HepG2 (cell line): ENCODE data around the gene HPDL. TPM values are rescaled to one million over a fixed set of nuclear protein-coding genes. Genes with fewer than 3 reads are reported as not detected.

Source experiments
- AHR ChIP-seq: IDR thresholded peaks from 2 replicates; pipeline ENCODE4 v1.6.1; 2018; ENCODE audit warnings: missing genetic modification reagents, missing compliant biosample characterization
- ASH2L ChIP-seq: fragments of 300-600, 200-600 bp; sonication (generic); IDR thresholded peaks from 2 replicates; pipeline ENCODE4 v1.7.0; 2017; ENCODE audit warnings: low read depth, mild to moderate bottlenecking, moderate library complexity, mixed read lengths, low read length; ENCODE audit not compliant: insufficient read length
- CTCF ChIP-seq: sonication (generic); formaldehyde crosslinking; IDR thresholded peaks from 2 replicates; pipeline ENCODE4 v1.5.0; 2020; ENCODE audit warnings: mild to moderate bottlenecking, missing genetic modification reagents, moderate library complexity
- LBX2 ChIP-seq: sonication (generic); formaldehyde crosslinking; IDR thresholded peaks from 2 replicates; pipeline ENCODE4 v1.5.0; 2020; ENCODE audit warnings: missing genetic modification reagents, mild to moderate bottlenecking, borderline replicate concordance
- MTF2 ChIP-seq: sonication (generic); formaldehyde crosslinking; IDR thresholded peaks from 2 replicates; pipeline ENCODE4 v1.5.0; 2020; ENCODE audit warnings: missing genetic modification reagents, borderline replicate concordance
- NR1H2 ChIP-seq: sonication (generic); formaldehyde crosslinking; IDR thresholded peaks from 2 replicates; pipeline ENCODE4 v1.8.1; 2022; ENCODE audit warnings: low read depth, missing genetic modification reagents, borderline replicate concordance
- POLR2AphosphoS5 ChIP-seq: IDR thresholded peaks from 2 replicates; pipeline ENCODE4 v1.6.1; 2012; ENCODE audit warnings: low read depth, low read length
- SIX1 ChIP-seq: sonication (generic); formaldehyde crosslinking; IDR thresholded peaks from 2 replicates; pipeline ENCODE4 v1.4.0; 2020; ENCODE audit warnings: missing genetic modification reagents, borderline replicate concordance
- ZNF12 ChIP-seq: sonication (generic); formaldehyde crosslinking; IDR thresholded peaks from 2 replicates; pipeline ENCODE4 v1.5.0; 2020; ENCODE audit warnings: missing genetic modification reagents
- ZNF781 ChIP-seq: sonication (generic); formaldehyde crosslinking; IDR thresholded peaks from 2 replicates; pipeline ENCODE4 v1.5.1; 2020; ENCODE audit warnings: borderline replicate concordance, mild to moderate bottlenecking, missing genetic modification reagents; ENCODE audit errors: not compliant biosample characterization
- ZNF83 ChIP-seq: sonication (generic); formaldehyde crosslinking; IDR thresholded peaks from 2 replicates; pipeline ENCODE4 v1.4.0; 2020; ENCODE audit warnings: missing genetic modification reagents, mild to moderate bottlenecking, borderline replicate concordance
- polyA plus RNA-seq, 8 experiments: library from polyadenylated mRNA; depleted of rRNA in 3 of 8; stranded (reverse) in 7 of 8; unstranded in 1 of 8; fragments of >200 nt; fragmentation: Illumina TruSeq in 4 of 8; extraction: Trizol in 4 of 8; gene quantifications; 2 replicates each; pipeline versions ENCODE4 v1.2.1 to v1.2.3, GENCODE V29; 2011 to 2016; ENCODE audit warnings: low read depth in 4 of 8, missing spikeins in 1 of 8, mixed read lengths in 1 of 8; ENCODE audit not compliant: insufficient read depth in 1 of 8
- total RNA-seq, 5 experiments: library from RNA; depleted of rRNA; stranded (reverse); fragments of >200 nt; fragmentation: Illumina TruSeq; extraction: Trizol; gene quantifications; 2 replicates each; pipeline ENCODE4 v1.2.3, GENCODE V29; 2016; ENCODE audit warnings: low read depth in 1 of 5
- TF ChIP-seq, protein P1 (sequence below), 2 experiments: sonication (generic) in 1 of 2; formaldehyde crosslinking in 1 of 2; IDR thresholded peaks; 2 replicates each; pipeline versions ENCODE4 v1.6.1 to v1.9.0; 2014 to 2022; ENCODE audit warnings: antibody characterized with exemption in 1 of 2, borderline replicate concordance in 1 of 2, inconsistent platforms in 1 of 2, low read depth in 1 of 2, missing genetic modification reagents in 1 of 2
- TF ChIP-seq, protein P2 (sequence below): sonication (generic); formaldehyde crosslinking; IDR thresholded peaks from 2 replicates; pipeline ENCODE4 v1.8.1; 2023; ENCODE audit warnings: mild to moderate bottlenecking, inconsistent platforms, moderate library complexity, missing genetic modification reagents, borderline replicate concordance
- TF ChIP-seq, protein P3 (sequence below): sonication (generic); formaldehyde crosslinking; IDR thresholded peaks from 2 replicates; pipeline ENCODE4 v1.5.0; 2020; ENCODE audit warnings: missing genetic modification reagents

Gene HPDL
- total and polyA plus RNA-seq, 2 of the 13 experiments (the other 11 are each of a cell fraction or from before 2014, with no cell fraction given): not detected

GRCh38 chr1:45303520-45304310 lies 23.0 kb upstream of the HPDL start (continued):
- TF ChIP-seq, protein P1, sequence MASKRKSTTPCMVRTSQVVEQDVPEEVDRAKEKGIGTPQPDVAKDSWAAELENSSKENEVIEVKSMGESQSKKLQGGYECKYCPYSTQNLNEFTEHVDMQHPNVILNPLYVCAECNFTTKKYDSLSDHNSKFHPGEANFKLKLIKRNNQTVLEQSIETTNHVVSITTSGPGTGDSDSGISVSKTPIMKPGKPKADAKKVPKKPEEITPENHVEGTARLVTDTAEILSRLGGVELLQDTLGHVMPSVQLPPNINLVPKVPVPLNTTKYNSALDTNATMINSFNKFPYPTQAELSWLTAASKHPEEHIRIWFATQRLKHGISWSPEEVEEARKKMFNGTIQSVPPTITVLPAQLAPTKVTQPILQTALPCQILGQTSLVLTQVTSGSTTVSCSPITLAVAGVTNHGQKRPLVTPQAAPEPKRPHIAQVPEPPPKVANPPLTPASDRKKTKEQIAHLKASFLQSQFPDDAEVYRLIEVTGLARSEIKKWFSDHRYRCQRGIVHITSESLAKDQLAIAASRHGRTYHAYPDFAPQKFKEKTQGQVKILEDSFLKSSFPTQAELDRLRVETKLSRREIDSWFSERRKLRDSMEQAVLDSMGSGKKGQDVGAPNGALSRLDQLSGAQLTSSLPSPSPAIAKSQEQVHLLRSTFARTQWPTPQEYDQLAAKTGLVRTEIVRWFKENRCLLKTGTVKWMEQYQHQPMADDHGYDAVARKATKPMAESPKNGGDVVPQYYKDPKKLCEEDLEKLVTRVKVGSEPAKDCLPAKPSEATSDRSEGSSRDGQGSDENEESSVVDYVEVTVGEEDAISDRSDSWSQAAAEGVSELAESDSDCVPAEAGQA (IDR thresholded peaks at IDR 0.05; ENCODE audit: low read depth): no peak; the same call in 1 of the 2 replicates
- TF ChIP-seq, protein P1 (CRISPR knock-in tag; IDR thresholded peaks at IDR 0.05; ENCODE audit: borderline replicate concordance): no peak
- TF ChIP-seq CTCF (CRISPR knock-in tag): peak; percentile 98
- TF ChIP-seq ZNF83: no peak
- TF ChIP-seq POLR2AphosphoS5: peak; percentile 60; the same call in 1 of the 2 replicates
- no peak for TF ChIP-seq AHR (CRISPR knock-in tag)
- peak; percentile 37 for TF ChIP-seq ZNF781 (CRISPR knock-in tag)
- no peak for TF ChIP-seq LBX2
- TF ChIP-seq ZNF12 (CRISPR knock-in tag): no peak
- TF ChIP-seq, protein P2, sequence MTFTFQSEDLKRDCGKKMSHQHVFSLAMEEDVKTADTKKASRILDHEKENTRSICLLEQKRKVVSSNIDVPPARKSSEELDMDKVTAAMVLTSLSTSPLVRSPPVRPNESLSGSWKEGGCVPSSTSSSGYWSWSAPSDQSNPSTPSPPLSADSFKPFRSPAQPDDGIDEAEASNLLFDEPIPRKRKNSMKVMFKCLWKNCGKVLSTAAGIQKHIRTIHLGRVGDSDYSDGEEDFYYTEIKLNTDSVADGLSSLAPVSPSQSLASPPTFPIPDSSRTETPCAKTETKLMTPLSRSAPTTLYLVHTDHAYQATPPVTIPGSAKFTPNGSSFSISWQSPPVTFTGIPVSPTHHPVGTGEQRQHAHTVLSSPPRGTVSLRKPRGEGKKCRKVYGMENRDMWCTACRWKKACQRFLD (CRISPR knock-in tag): no peak
- no peak for TF ChIP-seq MTF2 (CRISPR knock-in tag)
- TF ChIP-seq NR1H2 (CRISPR knock-in tag): 0 out of 2 replicates have a peak, but pooled peaks have one; percentile 55
- TF ChIP-seq, protein P3, sequence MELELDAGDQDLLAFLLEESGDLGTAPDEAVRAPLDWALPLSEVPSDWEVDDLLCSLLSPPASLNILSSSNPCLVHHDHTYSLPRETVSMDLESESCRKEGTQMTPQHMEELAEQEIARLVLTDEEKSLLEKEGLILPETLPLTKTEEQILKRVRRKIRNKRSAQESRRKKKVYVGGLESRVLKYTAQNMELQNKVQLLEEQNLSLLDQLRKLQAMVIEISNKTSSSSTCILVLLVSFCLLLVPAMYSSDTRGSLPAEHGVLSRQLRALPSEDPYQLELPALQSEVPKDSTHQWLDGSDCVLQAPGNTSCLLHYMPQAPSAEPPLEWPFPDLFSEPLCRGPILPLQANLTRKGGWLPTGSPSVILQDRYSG (CRISPR knock-in tag): no peak; the same call in 1 of the 2 replicates
- TF ChIP-seq ASH2L: no peak
- peak; percentile 16; the same call in 1 of the 2 replicates for TF ChIP-seq SIX1 (CRISPR knock-in tag)
